Cerebellar cortex (tissue), 1 donor: ENCODE measurements around the gene MIA3.
"Not testable (repeated sequence)": the region's sequence is repeated elsewhere in the genome, so short reads cannot be mapped to it uniquely, and the experiment has no call there.

Source experiments
- DNase-seq: peaks from one replicate; pipeline ENCODE4 v3.0.0-alpha.2; 2015; ENCODE audit warnings: low spot score

The MIA3 gene, protein sequence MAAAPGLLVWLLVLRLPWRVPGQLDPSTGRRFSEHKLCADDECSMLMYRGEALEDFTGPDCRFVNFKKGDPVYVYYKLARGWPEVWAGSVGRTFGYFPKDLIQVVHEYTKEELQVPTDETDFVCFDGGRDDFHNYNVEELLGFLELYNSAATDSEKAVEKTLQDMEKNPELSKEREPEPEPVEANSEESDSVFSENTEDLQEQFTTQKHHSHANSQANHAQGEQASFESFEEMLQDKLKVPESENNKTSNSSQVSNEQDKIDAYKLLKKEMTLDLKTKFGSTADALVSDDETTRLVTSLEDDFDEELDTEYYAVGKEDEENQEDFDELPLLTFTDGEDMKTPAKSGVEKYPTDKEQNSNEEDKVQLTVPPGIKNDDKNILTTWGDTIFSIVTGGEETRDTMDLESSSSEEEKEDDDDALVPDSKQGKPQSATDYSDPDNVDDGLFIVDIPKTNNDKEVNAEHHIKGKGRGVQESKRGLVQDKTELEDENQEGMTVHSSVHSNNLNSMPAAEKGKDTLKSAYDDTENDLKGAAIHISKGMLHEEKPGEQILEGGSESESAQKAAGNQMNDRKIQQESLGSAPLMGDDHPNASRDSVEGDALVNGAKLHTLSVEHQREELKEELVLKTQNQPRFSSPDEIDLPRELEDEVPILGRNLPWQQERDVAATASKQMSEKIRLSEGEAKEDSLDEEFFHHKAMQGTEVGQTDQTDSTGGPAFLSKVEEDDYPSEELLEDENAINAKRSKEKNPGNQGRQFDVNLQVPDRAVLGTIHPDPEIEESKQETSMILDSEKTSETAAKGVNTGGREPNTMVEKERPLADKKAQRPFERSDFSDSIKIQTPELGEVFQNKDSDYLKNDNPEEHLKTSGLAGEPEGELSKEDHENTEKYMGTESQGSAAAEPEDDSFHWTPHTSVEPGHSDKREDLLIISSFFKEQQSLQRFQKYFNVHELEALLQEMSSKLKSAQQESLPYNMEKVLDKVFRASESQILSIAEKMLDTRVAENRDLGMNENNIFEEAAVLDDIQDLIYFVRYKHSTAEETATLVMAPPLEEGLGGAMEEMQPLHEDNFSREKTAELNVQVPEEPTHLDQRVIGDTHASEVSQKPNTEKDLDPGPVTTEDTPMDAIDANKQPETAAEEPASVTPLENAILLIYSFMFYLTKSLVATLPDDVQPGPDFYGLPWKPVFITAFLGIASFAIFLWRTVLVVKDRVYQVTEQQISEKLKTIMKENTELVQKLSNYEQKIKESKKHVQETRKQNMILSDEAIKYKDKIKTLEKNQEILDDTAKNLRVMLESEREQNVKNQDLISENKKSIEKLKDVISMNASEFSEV (N-terminal part only)

GRCh38 chr1:222618001-222618879 lies at the start of gene MIA3:
MIA3 (plus strand) TSS chr1:222618097; CDS start chr1:222618111, 14 bp downstream.
- no peak for DNase-seq

DNA sequence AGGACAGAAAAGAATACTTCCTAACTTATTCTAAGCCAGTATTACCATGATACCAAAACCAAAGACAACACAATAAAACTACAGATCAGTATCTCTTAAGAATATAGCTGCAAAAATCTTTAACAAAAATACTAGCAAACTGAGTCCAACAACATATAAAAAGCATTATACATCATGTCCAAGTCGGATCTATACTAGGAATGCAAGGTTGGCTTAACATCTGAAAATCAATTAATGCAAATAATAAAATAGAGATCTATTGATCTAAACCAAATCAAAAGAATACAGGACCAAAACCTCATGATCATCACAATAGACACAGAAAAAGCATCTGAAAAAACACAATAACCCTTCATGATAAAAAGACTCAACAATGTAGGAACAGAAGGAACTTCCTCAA lies 47.1 kb upstream of the MIA3 start:
- no peak for DNase-seq

DNA sequence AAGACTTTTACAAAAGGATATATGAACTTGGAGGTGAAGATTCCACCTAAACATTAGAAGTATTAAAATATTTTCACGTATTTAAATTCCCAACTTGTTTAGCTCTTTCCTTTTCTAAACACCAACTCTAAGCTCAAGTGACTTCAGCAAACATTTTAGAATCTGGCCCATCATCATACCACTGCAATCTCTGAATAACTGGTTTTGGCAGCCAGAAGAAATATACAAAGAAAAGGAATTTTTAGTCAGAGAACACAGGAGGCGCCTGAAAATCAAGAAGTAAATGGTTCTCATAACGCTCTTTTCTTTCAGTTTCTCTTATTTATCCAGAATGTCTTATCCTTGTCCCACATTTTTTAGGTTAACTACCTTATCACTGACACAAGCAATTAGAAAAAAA lies 38.6 kb upstream of the MIA3 start:
- DNase-seq: no peak

DNA sequence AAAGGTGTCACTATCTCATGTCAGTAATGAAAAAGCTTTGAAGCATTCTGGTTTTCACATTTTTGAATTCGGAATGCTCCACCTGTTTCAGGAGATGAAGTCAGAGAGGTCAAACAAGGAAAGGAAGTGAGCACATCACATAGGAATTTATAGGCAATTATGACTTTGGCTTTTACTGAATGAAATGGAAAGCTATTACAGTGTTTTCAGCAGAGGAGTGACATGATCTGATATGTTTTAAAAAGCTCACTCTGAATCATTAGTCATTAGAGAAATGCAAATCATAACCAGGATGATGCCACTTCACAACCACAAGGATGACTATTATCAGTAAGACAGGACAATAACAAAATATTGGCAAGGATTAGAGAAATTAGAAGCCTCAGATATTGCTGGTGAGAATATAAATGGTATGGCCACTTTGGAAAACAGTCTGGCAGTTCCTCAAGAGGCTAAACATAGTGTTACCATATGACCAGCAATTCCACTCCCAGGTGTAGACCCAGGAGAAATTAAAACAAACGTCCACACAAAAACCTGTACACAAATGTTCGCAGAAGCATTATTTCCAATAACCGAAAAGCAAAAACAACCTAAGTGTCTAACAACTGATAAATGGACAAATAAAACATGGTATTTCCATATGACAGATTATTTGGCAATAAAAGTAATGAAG lies 35.7 kb upstream of the MIA3 start:
- no peak for DNase-seq

DNA sequence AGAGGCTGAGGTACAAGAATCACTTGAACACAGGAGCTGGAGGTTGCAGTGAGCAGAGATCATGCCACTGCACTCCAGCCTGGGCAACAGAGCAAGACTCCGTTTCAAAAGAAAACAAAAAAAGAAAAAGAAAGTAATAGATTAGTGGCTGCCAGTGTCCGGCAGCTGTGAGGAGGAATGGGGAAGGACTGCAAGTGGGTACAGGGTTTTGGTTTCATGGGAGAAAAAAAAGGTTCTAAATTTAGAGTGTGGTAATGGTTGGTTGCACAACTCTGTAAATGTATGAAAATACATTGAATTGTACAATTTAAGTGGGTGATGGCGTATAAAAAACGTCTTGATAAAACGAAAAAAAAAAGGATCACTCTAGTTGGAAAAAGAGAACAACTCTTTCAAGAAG lies 34.8 kb upstream of the MIA3 start:
- DNase-seq: no peak

GRCh38 chr1:222586842-222587241 lies 31.1 kb upstream of the MIA3 start:
- DNase-seq: no peak

- no peak for DNase-seq
Observed at GRCh38 chr1:222588135-222588534, 29.8 kb upstream of the MIA3 start.

DNA sequence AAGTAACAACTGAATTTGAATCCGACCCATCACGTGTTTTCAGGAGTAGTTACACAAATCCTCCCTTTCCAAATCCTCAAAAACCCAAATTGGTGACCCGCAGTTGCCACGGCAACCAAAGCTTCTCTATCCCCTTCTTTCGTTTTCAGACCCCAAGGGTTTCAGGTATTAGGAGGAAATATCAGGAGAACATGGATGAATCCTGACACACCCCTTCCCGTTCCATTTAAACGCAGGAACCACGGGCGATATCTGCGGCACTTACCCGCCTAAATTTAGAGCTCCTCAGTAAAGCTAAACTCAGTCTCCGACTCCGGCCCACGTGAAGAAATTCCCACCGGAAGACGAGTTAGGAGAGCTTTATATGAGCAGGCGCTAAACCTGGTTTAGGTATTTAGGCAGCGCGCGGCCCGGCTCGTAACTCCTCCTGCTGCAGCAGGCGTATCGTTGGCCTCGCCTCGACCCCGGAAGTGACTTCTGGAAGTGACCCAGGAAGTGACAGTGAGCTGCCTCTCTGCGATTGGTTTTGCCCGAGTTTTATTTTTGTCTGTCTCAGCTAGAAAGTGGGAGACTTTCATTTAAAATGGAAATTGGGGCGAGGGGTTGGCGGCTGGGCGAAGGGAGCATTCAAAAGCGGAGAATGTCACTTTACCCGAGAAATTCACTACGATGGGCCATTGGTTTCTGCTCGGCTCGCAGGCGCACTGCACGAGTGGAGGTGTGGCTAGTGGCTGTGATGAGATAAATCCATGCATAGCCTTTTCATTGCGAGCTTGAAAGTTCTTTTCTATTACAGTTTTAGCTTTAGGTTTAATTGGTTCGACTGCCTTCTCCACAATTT lies 28.2 kb upstream of the MIA3 start, which contains the start of gene TAF1A:
Gene TAF1A, minus strand, starts transcription at position 472 of the 841 bp plus-strand sequence.
- DNase-seq: peak; percentile 93

- no peak for DNase-seq
Observed at GRCh38 chr1:222592171-222592570, 25.7 kb upstream of the MIA3 start.

DNA sequence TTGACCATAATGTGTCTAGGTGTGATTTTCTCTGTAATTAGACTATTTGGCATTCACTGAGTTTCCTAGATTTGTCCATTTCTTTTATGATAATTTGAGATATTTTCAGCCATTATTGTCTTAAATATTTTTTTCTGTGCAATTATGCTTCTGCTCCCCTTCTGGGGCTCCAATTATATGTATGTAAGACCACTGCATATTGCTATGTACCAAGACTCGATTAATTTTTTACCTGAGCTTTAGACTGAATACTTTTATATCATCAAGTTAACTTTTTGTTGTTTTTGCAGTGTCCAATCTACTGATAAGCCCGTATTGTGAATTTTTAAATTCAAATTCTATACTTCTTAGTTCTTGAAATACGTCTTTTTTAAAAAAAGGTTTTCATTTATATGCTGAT lies 23.1 kb upstream of the MIA3 start:
- no peak for DNase-seq

DNA sequence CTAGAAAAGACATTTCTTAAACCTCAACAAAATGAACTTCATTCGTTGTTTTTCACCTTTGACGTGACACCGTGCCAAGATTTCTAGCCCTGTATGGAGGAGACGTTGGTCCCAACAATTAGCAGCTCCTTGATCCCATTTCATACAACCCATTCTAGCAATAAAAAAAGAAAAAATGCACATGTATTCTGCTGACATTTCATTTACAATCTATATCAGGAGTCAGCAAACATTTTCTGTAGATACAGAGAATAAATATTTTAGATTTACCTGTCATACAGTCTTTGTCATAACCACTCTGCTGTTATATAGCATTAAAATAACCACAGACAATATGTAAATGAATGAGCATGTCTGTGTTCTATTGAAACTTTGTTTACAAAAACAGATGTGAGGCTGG lies 21.2 kb upstream of the MIA3 start:
- DNase-seq: no peak

- no peak for DNase-seq
Observed at GRCh38 chr1:222600281-222600680, 17.6 kb upstream of the MIA3 start.

- no peak for DNase-seq
Observed at GRCh38 chr1:222601257-222601656, 16.6 kb upstream of the MIA3 start.

DNA sequence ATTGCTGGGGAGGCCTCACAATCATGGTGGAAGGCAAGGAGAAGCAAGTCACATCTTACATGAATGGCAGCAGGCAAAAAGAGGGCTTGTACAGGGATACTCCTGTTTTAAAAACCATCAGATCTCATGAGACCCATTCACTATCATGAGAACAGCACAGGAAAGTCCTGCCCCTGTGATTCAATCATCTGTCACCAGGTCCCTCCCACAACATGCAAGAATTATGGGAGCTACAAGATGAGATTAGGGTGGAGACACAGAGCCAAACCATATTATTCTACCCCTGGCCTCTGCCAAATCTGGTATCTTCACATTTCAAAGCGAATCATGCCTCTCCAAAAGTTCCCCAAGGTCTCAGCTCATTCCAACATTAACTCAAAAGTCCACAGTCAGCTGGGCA lies 11.1 kb upstream of the MIA3 start:
- no peak for DNase-seq

DNA sequence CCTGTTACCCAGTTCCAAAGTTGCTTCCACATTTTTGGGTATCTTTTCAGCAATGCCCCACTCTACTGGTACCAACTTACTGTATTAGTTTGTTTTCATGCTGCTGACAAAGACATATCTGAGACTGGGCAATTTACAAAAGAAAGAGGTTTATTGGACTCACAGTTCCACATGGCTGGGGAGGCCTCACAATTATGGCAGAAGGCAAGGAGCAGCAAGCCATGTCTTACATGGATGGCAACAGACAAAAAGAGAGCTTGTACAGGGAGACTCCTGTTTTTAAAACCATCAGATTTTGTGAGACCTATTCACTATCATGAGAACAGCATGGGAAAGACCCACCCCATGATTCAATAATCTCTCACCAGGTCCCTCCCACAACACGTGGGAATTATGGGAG lies 8.8 kb upstream of the MIA3 start:
- not testable (repeated sequence) for DNase-seq

DNA sequence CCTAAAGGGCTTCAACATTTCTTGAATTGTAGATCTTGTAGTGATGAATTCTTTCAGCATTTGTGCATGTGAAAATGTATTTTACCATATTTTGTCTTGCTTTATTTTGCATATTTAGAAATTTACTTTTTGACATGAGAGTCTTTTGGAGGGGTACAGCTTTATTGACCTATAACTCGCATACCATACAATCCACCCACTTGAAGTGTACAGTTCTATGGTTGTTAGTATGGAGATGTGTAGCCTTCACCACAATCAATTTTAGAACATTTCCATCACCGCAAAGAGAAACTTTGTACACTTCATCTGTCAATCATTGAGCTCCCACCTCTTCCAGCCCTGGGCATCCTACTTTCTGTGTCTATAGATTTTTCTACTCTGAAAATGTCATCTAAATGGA lies 7.2 kb upstream of the MIA3 start:
- DNase-seq: no peak

DNA sequence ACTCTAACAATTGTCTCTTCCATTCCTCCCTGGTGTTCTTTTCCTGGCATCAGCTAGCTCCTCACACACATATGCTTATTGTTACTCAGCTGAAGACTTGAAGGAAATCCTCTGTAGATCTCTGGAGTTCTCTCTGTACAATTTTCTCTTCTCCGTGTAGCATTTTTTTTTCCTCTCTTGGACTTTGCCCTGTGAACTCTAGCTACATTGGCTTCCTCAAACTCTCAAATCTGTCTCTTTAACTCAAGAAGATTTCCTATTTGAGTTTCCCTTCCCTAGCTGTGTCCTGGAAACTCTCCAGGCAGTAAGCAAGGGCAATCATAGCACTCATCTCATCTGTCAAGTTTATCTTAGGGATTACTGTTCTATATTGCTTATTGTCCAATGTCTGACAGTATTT lies 4.3 kb upstream of the MIA3 start:
- no peak for DNase-seq

- DNase-seq: peak; percentile 9
Observed at GRCh38 chr1:222616525-222616924, 1.4 kb upstream of the MIA3 start.

GRCh38 chr1:222617367-222617951 lies 438 bp upstream of the MIA3 start:
- DNase-seq: peak; percentile 98
